ENCODE data around the gene DDX10.

The DDX10 gene

GRCh38 chr11:108734283-108734682 is 69.4 kb downstream of the DDX10 start:
- TF ChIP-seq YY1 (IDR thresholded peaks at IDR 0.05; ENCODE audit: low read depth) (no peak), USF1 (IDR thresholded peaks at IDR 0.05) (no peak), FOXM1 (IDR thresholded peaks at IDR 0.05; ENCODE audit: borderline replicate concordance, low read depth) (no peak), TEAD4 (IDR thresholded peaks at IDR 0.05) (no peak), TAF1 (IDR thresholded peaks at IDR 0.05; ENCODE audit: low read depth) (no peak), EGR1 (IDR thresholded peaks at IDR 0.05) (no peak), RAD21 (IDR thresholded peaks at IDR 0.05; ENCODE audit: low read depth) (no peak), TCF12 (IDR thresholded peaks at IDR 0.05; ENCODE audit: low read depth) (no peak), MAX (IDR thresholded peaks at IDR 0.05) (no peak)

- no peak for TF ChIP-seq CREB1 (IDR thresholded peaks at IDR 0.05; ENCODE audit: low read depth)
- peak; percentile 29; the same call in 1 of the 2 replicates for TF ChIP-seq RAD21 (IDR thresholded peaks at IDR 0.05; ENCODE audit: low read depth)
Observed at GRCh38 chr11:108734956-108735559, 70.2 kb downstream of the DDX10 start.

GRCh38 chr11:108743851-108744250 is 79.0 kb downstream of the DDX10 start:
- no peak for TF ChIP-seq YY1 (IDR thresholded peaks at IDR 0.05; ENCODE audit: low read depth)
- no peak for TF ChIP-seq TCF12 (IDR thresholded peaks at IDR 0.05; ENCODE audit: low read depth)
- no peak for TF ChIP-seq TEAD4 (IDR thresholded peaks at IDR 0.05)
- no peak for TF ChIP-seq EGR1 (IDR thresholded peaks at IDR 0.05)
- TF ChIP-seq MAX (IDR thresholded peaks at IDR 0.05): no peak
- no peak for TF ChIP-seq RAD21 (IDR thresholded peaks at IDR 0.05; ENCODE audit: low read depth)
- TF ChIP-seq REST (IDR thresholded peaks at IDR 0.05; ENCODE audit: low read depth): no peak
- no peak for TF ChIP-seq USF1 (IDR thresholded peaks at IDR 0.05)
- no peak for TF ChIP-seq EP300 (IDR thresholded peaks at IDR 0.05; ENCODE audit: borderline replicate concordance)
- TF ChIP-seq CEBPB (IDR thresholded peaks at IDR 0.05): no peak
- no peak for TF ChIP-seq CREB1 (IDR thresholded peaks at IDR 0.05; ENCODE audit: low read depth)
- no peak for TF ChIP-seq NFIC (IDR thresholded peaks at IDR 0.05)
- TF ChIP-seq TAF1 (IDR thresholded peaks at IDR 0.05; ENCODE audit: low read depth): no peak
- TF ChIP-seq ZBTB7A (IDR thresholded peaks at IDR 0.05; ENCODE audit: low read depth): no peak
- no peak for TF ChIP-seq FOXM1 (IDR thresholded peaks at IDR 0.05; ENCODE audit: borderline replicate concordance, low read depth)

- TF ChIP-seq CREB1 (IDR thresholded peaks at IDR 0.05; ENCODE audit: low read depth): no peak
- TF ChIP-seq FOXM1 (IDR thresholded peaks at IDR 0.05; ENCODE audit: borderline replicate concordance, low read depth): no peak
- no peak for TF ChIP-seq TEAD4 (IDR thresholded peaks at IDR 0.05)
- no peak for TF ChIP-seq EP300 (IDR thresholded peaks at IDR 0.05; ENCODE audit: borderline replicate concordance)
- TF ChIP-seq MAX (IDR thresholded peaks at IDR 0.05): no peak
- no peak for TF ChIP-seq ZBTB7A (IDR thresholded peaks at IDR 0.05; ENCODE audit: low read depth)
Observed at GRCh38 chr11:108748968-108749367, 84.1 kb downstream of the DDX10 start.

- TF ChIP-seq TCF12 (IDR thresholded peaks at IDR 0.05; ENCODE audit: low read depth) (no peak), EGR1 (IDR thresholded peaks at IDR 0.05) (no peak), YY1 (IDR thresholded peaks at IDR 0.05; ENCODE audit: low read depth) (no peak), TEAD4 (IDR thresholded peaks at IDR 0.05) (no peak), MAX (IDR thresholded peaks at IDR 0.05) (no peak), NFIC (IDR thresholded peaks at IDR 0.05) (no peak), FOXM1 (IDR thresholded peaks at IDR 0.05; ENCODE audit: borderline replicate concordance, low read depth) (no peak), RAD21 (IDR thresholded peaks at IDR 0.05; ENCODE audit: low read depth) (no peak), CREB1 (IDR thresholded peaks at IDR 0.05; ENCODE audit: low read depth) (no peak), CEBPB (IDR thresholded peaks at IDR 0.05) (no peak), TAF1 (IDR thresholded peaks at IDR 0.05; ENCODE audit: low read depth) (no peak), EP300 (IDR thresholded peaks at IDR 0.05; ENCODE audit: borderline replicate concordance) (no peak)
Observed at GRCh38 chr11:108751444-108751843, 86.6 kb downstream of the DDX10 start.

- TF ChIP-seq TAF1 (IDR thresholded peaks at IDR 0.05; ENCODE audit: low read depth) (no peak), CREB1 (IDR thresholded peaks at IDR 0.05; ENCODE audit: low read depth) (no peak), EGR1 (IDR thresholded peaks at IDR 0.05) (no peak), MAX (IDR thresholded peaks at IDR 0.05) (no peak), TEAD4 (IDR thresholded peaks at IDR 0.05) (no peak), EP300 (IDR thresholded peaks at IDR 0.05; ENCODE audit: borderline replicate concordance) (no peak), RAD21 (IDR thresholded peaks at IDR 0.05; ENCODE audit: low read depth) (no peak), CEBPB (IDR thresholded peaks at IDR 0.05) (no peak), USF1 (IDR thresholded peaks at IDR 0.05) (no peak), ZBTB7A (IDR thresholded peaks at IDR 0.05; ENCODE audit: low read depth) (no peak), YY1 (IDR thresholded peaks at IDR 0.05; ENCODE audit: low read depth) (no peak), NFIC (IDR thresholded peaks at IDR 0.05) (no peak), TCF12 (IDR thresholded peaks at IDR 0.05; ENCODE audit: low read depth) (no peak), REST (IDR thresholded peaks at IDR 0.05; ENCODE audit: low read depth) (no peak), FOXM1 (IDR thresholded peaks at IDR 0.05; ENCODE audit: borderline replicate concordance, low read depth) (no peak)
Observed at GRCh38 chr11:108752297-108752751, 87.5 kb downstream of the DDX10 start.
